H1 (cell line): ENCODE measurements around the gene FGF19. TPM values are rescaled to one million over a fixed set of nuclear protein-coding genes. Genes with fewer than 3 reads are reported as not detected.

Experiments used
- CBX8 ChIP-seq: fragments of 300-800, 300-1000 bp; sonication (generic); IDR thresholded peaks from 2 replicates; pipeline ENCODE4 v1.7.1; 2016; ENCODE audit warnings: low read depth, low read length, borderline replicate concordance
- CEBPB ChIP-seq: IDR thresholded peaks from 2 replicates; pipeline ENCODE4 v1.6.1; 2012; ENCODE audit warnings: low read depth, low read length
- CHD2 ChIP-seq: IDR thresholded peaks from 2 replicates; pipeline ENCODE4 v1.6.1; 2012; ENCODE audit warnings: low read length, improper control_type of control experiment
- EP300 ChIP-seq, 2 experiments: IDR thresholded peaks; 1 replicate in 1 of 2; 2 replicates in 1 of 2; pipeline ENCODE4 v1.6.1; 2011 to 2012; ENCODE audit warnings: low read depth in 2 of 2, low read length in 2 of 2, mild to moderate bottlenecking in 2 of 2, borderline replicate concordance in 1 of 2, inconsistent platforms in 1 of 2, moderate library complexity in 1 of 2
- FOSL1 ChIP-seq: IDR thresholded peaks from 2 replicates; pipeline ENCODE4 v1.6.1; 2011; ENCODE audit warnings: mild to moderate bottlenecking, low read depth, low read length, moderate library complexity; ENCODE audit not compliant: insufficient read depth
- GABPA ChIP-seq: IDR thresholded peaks from 2 replicates; pipeline ENCODE4 v1.6.1; 2011; ENCODE audit warnings: mild to moderate bottlenecking, low read length, moderate library complexity, borderline replicate concordance; ENCODE audit not compliant: insufficient read depth
- GTF2F1 ChIP-seq: IDR thresholded peaks from 2 replicates; pipeline ENCODE4 v1.6.1; 2012; ENCODE audit warnings: low read depth, low read length, improper control_type of control experiment, borderline replicate concordance
- KDM4A ChIP-seq: IDR thresholded peaks from one replicate; pipeline ENCODE4 v1.7.1; 2012; ENCODE audit warnings: low read depth, mild to moderate bottlenecking, moderate library complexity, low read length, inconsistent platforms; ENCODE audit not compliant: severe bottlenecking
- KDM5A ChIP-seq: fragments of 200-600 bp; IDR thresholded peaks from 2 replicates; pipeline ENCODE4 v1.7.1; 2012; ENCODE audit warnings: mild to moderate bottlenecking, low read length, inconsistent platforms, mixed read lengths
- NANOG ChIP-seq: IDR thresholded peaks from 2 replicates; pipeline ENCODE4 v1.6.1; 2011; ENCODE audit warnings: low read length, low read depth, mild to moderate bottlenecking, inconsistent platforms; ENCODE audit not compliant: insufficient read depth, poor library complexity, severe bottlenecking
- POU5F1 ChIP-seq: IDR thresholded peaks from 2 replicates; pipeline ENCODE4 v1.6.1; 2011; ENCODE audit warnings: low read depth, mild to moderate bottlenecking, low read length, moderate library complexity
- RXRA ChIP-seq: IDR thresholded peaks from 2 replicates; pipeline ENCODE4 v1.6.1; 2011; ENCODE audit warnings: low read depth, mild to moderate bottlenecking, low read length, moderate library complexity; ENCODE audit not compliant: insufficient read depth
- SIN3A ChIP-seq, 2 experiments: IDR thresholded peaks in 1 of 2; conservative IDR thresholded peaks in 1 of 2; 2 replicates each; pipeline ENCODE4 v1.6.1; 2011 to 2012; ENCODE audit warnings: low read length in 2 of 2, improper control_type of control experiment in 1 of 2, low read depth in 1 of 2, mild to moderate bottlenecking in 1 of 2
- TCF12 ChIP-seq: IDR thresholded peaks from 2 replicates; pipeline ENCODE4 v1.6.1; 2011; ENCODE audit warnings: low read depth, mild to moderate bottlenecking, low read length
- TEAD4 ChIP-seq: IDR thresholded peaks from 2 replicates; pipeline ENCODE4 v1.6.1; 2012; ENCODE audit warnings: low read depth, low read length, inconsistent platforms, mixed read lengths
- YY1 ChIP-seq: IDR thresholded peaks from 2 replicates; pipeline ENCODE4 v1.6.1; 2011; ENCODE audit warnings: low read depth, mild to moderate bottlenecking, low read length
- polyA plus RNA-seq, 7 experiments: library from polyadenylated mRNA; depleted of rRNA in 3 of 7; stranded (reverse) in 5 of 7; unstranded in 2 of 7; fragments of >200 nt in 5 of 7; fragments of 200-250 nt in 2 of 7; gene quantifications; 1 replicate in 5 of 7; 2 replicates in 1 of 7; 4 replicates in 1 of 7; pipeline versions ENCODE4 v1.2.1 to v1.2.3, GENCODE V29; 2011 to 2013; ENCODE audit warnings: missing spikeins in 2 of 7, mixed read lengths in 2 of 7
- total RNA-seq: library from RNA; stranded (reverse); fragmentation: NEBNext Ultra II Directional; extraction: Animal tissue kit (Norgen Biotek cat#: 25700); gene quantifications from 2 replicates; pipeline ENCODE4 v1.2.1, GENCODE V29; 2021
- TF ChIP-seq, protein P1 (sequence below), 3 experiments: IDR thresholded peaks; 1 replicate in 2 of 3; 2 replicates in 1 of 3; pipeline versions ENCODE4 v1.5.1 to v1.6.1; 2011; ENCODE audit warnings: low read length in 3 of 3, mild to moderate bottlenecking in 3 of 3, inconsistent platforms in 2 of 3, low read depth in 1 of 3, moderate library complexity in 1 of 3; ENCODE audit not compliant: insufficient read depth in 1 of 3; ENCODE audit errors: control extremely low read depth in 1 of 3
- TF ChIP-seq, protein P2 (sequence below): IDR thresholded peaks from 2 replicates; pipeline ENCODE4 v1.6.1; 2011; ENCODE audit warnings: low read depth, mild to moderate bottlenecking, low read length; ENCODE audit not compliant: insufficient read depth
- TF ChIP-seq, protein P3 (sequence below): IDR thresholded peaks from 2 replicates; pipeline ENCODE4 v1.6.1; 2012; ENCODE audit warnings: inconsistent platforms

Gene FGF19
- total and polyA plus RNA-seq, 2 of the 8 experiments (the other 6 are each of a cell fraction or from before 2014, with no cell fraction given) = 9.6 to 14.8 TPM

DNA sequence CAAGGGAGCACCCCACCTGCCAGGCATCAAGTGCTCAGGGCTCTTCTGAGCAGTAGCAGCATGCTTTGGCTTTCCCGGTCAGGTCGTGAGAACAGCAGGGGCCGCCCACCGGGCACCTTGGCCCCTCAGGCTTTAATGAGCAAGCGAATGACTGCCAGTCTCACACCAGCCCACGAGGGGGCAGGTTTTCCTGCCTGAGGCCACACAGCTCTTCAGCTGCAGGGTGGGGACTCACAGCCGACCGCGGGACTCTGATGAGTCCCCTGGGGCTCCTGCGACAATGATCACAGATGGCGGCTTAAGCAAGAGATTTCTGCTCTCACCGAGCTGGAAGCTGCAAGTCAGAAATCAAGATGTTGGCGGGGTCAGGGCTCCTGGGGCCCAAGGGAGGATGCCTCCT is 14.3 kb upstream of the FGF19 start (continued):
- TF ChIP-seq, protein P1, sequence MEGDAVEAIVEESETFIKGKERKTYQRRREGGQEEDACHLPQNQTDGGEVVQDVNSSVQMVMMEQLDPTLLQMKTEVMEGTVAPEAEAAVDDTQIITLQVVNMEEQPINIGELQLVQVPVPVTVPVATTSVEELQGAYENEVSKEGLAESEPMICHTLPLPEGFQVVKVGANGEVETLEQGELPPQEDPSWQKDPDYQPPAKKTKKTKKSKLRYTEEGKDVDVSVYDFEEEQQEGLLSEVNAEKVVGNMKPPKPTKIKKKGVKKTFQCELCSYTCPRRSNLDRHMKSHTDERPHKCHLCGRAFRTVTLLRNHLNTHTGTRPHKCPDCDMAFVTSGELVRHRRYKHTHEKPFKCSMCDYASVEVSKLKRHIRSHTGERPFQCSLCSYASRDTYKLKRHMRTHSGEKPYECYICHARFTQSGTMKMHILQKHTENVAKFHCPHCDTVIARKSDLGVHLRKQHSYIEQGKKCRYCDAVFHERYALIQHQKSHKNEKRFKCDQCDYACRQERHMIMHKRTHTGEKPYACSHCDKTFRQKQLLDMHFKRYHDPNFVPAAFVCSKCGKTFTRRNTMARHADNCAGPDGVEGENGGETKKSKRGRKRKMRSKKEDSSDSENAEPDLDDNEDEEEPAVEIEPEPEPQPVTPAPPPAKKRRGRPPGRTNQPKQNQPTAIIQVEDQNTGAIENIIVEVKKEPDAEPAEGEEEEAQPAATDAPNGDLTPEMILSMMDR (IDR thresholded peaks at IDR 0.05; ENCODE audit: control extremely low read depth in 1 of 3, insufficient read depth in 1 of 3, low read depth in 1 of 3, low read length in 3 of 3) = peak; percentile 87 to 92 (median 91)
- TF ChIP-seq EP300 (IDR thresholded peaks at IDR 0.05; ENCODE audit: borderline replicate concordance in 1 of 2, low read depth in 2 of 2, low read length in 2 of 2) = no peak
- no peak for TF ChIP-seq KDM4A
- no peak for TF ChIP-seq TCF12
- TF ChIP-seq, protein P2, sequence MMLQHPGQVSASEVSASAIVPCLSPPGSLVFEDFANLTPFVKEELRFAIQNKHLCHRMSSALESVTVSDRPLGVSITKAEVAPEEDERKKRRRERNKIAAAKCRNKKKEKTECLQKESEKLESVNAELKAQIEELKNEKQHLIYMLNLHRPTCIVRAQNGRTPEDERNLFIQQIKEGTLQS = no peak
- no peak for TF ChIP-seq TEAD4
- no peak for TF ChIP-seq CHD2
- peak; percentile 63; the same call in 1 of the 2 replicates for TF ChIP-seq YY1
- no peak for TF ChIP-seq GTF2F1
- TF ChIP-seq RXRA = 0 out of 2 replicates have a peak, but pooled peaks have one; percentile 13
- no peak for TF ChIP-seq FOSL1
- TF ChIP-seq KDM5A = no peak
- peak in 1 of 2 experiments; percentile 67; a peak in 2 of 4 replicates for TF ChIP-seq SIN3A (conservative IDR thresholded peaks at IDR 0.05 in 1 of 2, IDR thresholded peaks at IDR 0.05 in 1 of 2; ENCODE audit: low read depth in 1 of 2, low read length in 2 of 2)
- peak; percentile 56 for TF ChIP-seq NANOG
- peak; percentile 55; the same call in 1 of the 2 replicates for TF ChIP-seq GABPA
- TF ChIP-seq CEBPB = no peak
- no peak for TF ChIP-seq POU5F1
- TF ChIP-seq, protein P3, sequence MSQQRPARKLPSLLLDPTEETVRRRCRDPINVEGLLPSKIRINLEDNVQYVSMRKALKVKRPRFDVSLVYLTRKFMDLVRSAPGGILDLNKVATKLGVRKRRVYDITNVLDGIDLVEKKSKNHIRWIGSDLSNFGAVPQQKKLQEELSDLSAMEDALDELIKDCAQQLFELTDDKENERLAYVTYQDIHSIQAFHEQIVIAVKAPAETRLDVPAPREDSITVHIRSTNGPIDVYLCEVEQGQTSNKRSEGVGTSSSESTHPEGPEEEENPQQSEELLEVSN = peak; percentile 77
- no peak for TF ChIP-seq CBX8
